ENCODE measurements around the gene ACTMAP.

- TF ChIP-seq POLR2A (IDR thresholded peaks at IDR 0.05) = no peak
- TF ChIP-seq, protein P1, sequence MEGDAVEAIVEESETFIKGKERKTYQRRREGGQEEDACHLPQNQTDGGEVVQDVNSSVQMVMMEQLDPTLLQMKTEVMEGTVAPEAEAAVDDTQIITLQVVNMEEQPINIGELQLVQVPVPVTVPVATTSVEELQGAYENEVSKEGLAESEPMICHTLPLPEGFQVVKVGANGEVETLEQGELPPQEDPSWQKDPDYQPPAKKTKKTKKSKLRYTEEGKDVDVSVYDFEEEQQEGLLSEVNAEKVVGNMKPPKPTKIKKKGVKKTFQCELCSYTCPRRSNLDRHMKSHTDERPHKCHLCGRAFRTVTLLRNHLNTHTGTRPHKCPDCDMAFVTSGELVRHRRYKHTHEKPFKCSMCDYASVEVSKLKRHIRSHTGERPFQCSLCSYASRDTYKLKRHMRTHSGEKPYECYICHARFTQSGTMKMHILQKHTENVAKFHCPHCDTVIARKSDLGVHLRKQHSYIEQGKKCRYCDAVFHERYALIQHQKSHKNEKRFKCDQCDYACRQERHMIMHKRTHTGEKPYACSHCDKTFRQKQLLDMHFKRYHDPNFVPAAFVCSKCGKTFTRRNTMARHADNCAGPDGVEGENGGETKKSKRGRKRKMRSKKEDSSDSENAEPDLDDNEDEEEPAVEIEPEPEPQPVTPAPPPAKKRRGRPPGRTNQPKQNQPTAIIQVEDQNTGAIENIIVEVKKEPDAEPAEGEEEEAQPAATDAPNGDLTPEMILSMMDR (IDR thresholded peaks at IDR 0.05) = no peak
Measured at GRCh38 chr19:40709817-40710216, 40.5 kb downstream of the ACTMAP start.
